PC-9 (cell line): Measurements from ENCODE around the gene ACP6. TPM values are rescaled to one million over a fixed set of nuclear protein-coding genes. Genes with fewer than 3 reads are reported as not detected.

Source experiments
- BruUV-seq: library from RNA; stranded (reverse); fragments of 400-500 nt; replicated peaks from 2 replicates; lab custom pipeline; 2021; lab: Mats Ljungman, UMichigan
- CTCF ChIA-PET: fragments of 300-600 bp; sonication (Branson Sonifier 250); formaldehyde crosslinking; loops from one replicate; lab custom pipeline; 2022; ENCODE audit warnings: antibody characterized with exemption; lab: Charles Lee
- POLR2A ChIA-PET: fragments of 300-600 bp; sonication (Branson Sonifier 250); formaldehyde crosslinking; loops from one replicate; lab custom pipeline; 2022; ENCODE audit warnings: antibody characterized with exemption; ENCODE audit not compliant: unreplicated experiment; lab: Charles Lee
- DNase-seq, 2 experiments: peaks; one replicate each; pipeline versions ENCODE4 v3.0.0 to v3.0.0-alpha.2; 2015 to 2022; ENCODE audit warnings: mixed read lengths in 1 of 2
- H2AFZ ChIP-seq: fragments of 200-600 bp; sonication (generic); 2 replicates; pipeline ENCODE4 v1.8.1; 2017; ENCODE audit warnings: antibody characterized with exemption
- H3F3A ChIP-seq: fragments of 200-600 bp; sonication (generic); 2 replicates; pipeline ENCODE4 v1.8.1; 2017; ENCODE audit warnings: antibody characterized with exemption, mild to moderate bottlenecking, low read depth; ENCODE audit not compliant: insufficient read depth
- H3K27ac ChIP-seq: fragments of 200-600 bp; sonication (generic); 2 replicates; pipeline ENCODE4 v1.6.1; 2016; ENCODE audit warnings: mixed run types
- H3K27me3 ChIP-seq: fragments of 200-600 bp; sonication (generic); 2 replicates; pipeline ENCODE4 v1.6.1; 2016; ENCODE audit warnings: low read depth, mixed run types; ENCODE audit not compliant: insufficient read depth
- H3K36me3 ChIP-seq: fragments of 200-600 bp; sonication (generic); 2 replicates; pipeline ENCODE4 v1.6.1; 2016; ENCODE audit warnings: low read depth, mixed run types
- H3K4me1 ChIP-seq: fragments of 200-600 bp; sonication (generic); replicated peaks from 2 replicates; pipeline ENCODE4 v1.6.1; 2016; ENCODE audit warnings: mixed run types; ENCODE audit not compliant: insufficient read depth
- H3K4me2 ChIP-seq: fragments of 200-600 bp; sonication (generic); 2 replicates; pipeline ENCODE4 v1.6.1; 2017; ENCODE audit warnings: mixed run types
- H3K4me3 ChIP-seq: fragments of 200-600 bp; sonication (generic); 2 replicates; pipeline ENCODE4 v1.6.1; 2016; ENCODE audit warnings: mixed run types
- H3K79me2 ChIP-seq: fragments of 200-600 bp; sonication (generic); 2 replicates; pipeline ENCODE4 v1.6.1; 2017; ENCODE audit warnings: low read depth, mixed run types
- H3K9me2 ChIP-seq: fragments of 200-600 bp; sonication (generic); 2 replicates; pipeline ENCODE4 v1.8.1; 2017; ENCODE audit warnings: mild to moderate bottlenecking; ENCODE audit not compliant: insufficient read depth
- H3K9me3 ChIP-seq: fragments of 200-600 bp; sonication (generic); 2 replicates; pipeline ENCODE4 v1.8.1; 2016; ENCODE audit warnings: low read depth; ENCODE audit not compliant: insufficient read depth
- H4K20me1 ChIP-seq: fragments of 200-600 bp; sonication (generic); 2 replicates; pipeline ENCODE4 v1.8.1; 2017; ENCODE audit not compliant: insufficient read depth
- CTCF ChIP-seq: fragments of 200-600 bp; sonication (generic); conservative IDR thresholded peaks from 2 replicates; pipeline ENCODE4 v1.6.1; 2017; ENCODE audit warnings: mixed run types, antibody characterized with exemption, mild to moderate bottlenecking, moderate library complexity
- EZH2 ChIP-seq: fragments of 200-600 bp; sonication (generic); IDR thresholded peaks from 2 replicates; pipeline ENCODE4 v1.8.0; 2017; ENCODE audit warnings: antibody characterized with exemption, low read depth
- intact Hi-C: fragments of 100-400 bp; cut with micrococcal nuclease; formaldehyde crosslinking; loops from one replicate; pipeline ENCODE4 v1.10.0; 2022; ENCODE audit not compliant: unreplicated experiment
- total RNA-seq: library from RNA; stranded (reverse); gene quantifications from 2 replicates; pipeline ENCODE4 v1.2.3, GENCODE V29; 2021

ACP6 gene
- total RNA-seq, 1 experiment from 2014 or later: 71.4 TPM

GRCh38 chr1:147613506-147613905 lies 56.8 kb downstream of the ACP6 start:
- H3K36me3 ChIP-seq: peaks cover 36% of the 10 kb centered on the region
- no peak overlapping the region for H2AFZ ChIP-seq
- H3K27me3 ChIP-seq: no peaks in the 10 kb centered on the region
- no peak overlapping the region for H3K4me3 ChIP-seq
- no peaks in the 10 kb centered on the region for H3K79me2 ChIP-seq
- no peaks in the 10 kb centered on the region for H3K9me2 ChIP-seq
- no peak overlapping the region for H3K4me2 ChIP-seq
- TF ChIP-seq CTCF (no peak), EZH2 (no peak)
- BruUV-seq: no TSS peak
- 0 out of 2 replicates have a peak, but pooled peaks cover 7% of the 10 kb centered on the region for H3F3A ChIP-seq
- no peak overlapping the region for H3K27ac ChIP-seq
- DNase-seq: no peak
- no peaks in the 10 kb centered on the region for H3K9me3 ChIP-seq
- 0 out of 2 replicates have a peak, but pooled peaks cover 6% of the 10 kb centered on the region for H3K4me1 ChIP-seq
- POLR2A ChIA-PET: no interaction called here
- intact Hi-C loops: no loop called here
- H4K20me1 ChIP-seq: no peaks in the 10 kb centered on the region
- CTCF ChIA-PET: no interaction called here

- ChIA-PET CTCF (no interaction called here), POLR2A (no interaction called here)
- Histone ChIP-seq H3K36me3 (peaks cover 27% of the 10 kb centered on the region), H3K4me3 (no peak overlapping the region), H3K79me2 (no peaks in the 10 kb centered on the region), H3K4me2 (no peak overlapping the region), H3K9me2 (no peaks in the 10 kb centered on the region), H3K27ac (no peak overlapping the region), H3F3A (0 out of 2 replicates have a peak, but pooled peaks cover 7% of the 10 kb centered on the region), H3K4me1 (0 out of 2 replicates have a peak, but pooled peaks cover 6% of the 10 kb centered on the region), H4K20me1 (no peaks in the 10 kb centered on the region), H3K27me3 (no peaks in the 10 kb centered on the region), H3K9me3 (no peaks in the 10 kb centered on the region), H2AFZ (no peak overlapping the region)
- TF ChIP-seq CTCF (no peak), EZH2 (no peak)
- peak in 1 of 2 experiments; percentile 64 for DNase-seq
- BruUV-seq: no TSS peak
- intact Hi-C loops: no loop called here
These were observed 58.0 kb downstream of the ACP6 start for GRCh38 chr1:147612366-147612765.

GRCh38 chr1:147611586-147611985 lies 58.7 kb downstream of the ACP6 start:
- H3K4me1 ChIP-seq: 0 out of 2 replicates have a peak, but pooled peaks cover 6% of the 10 kb centered on the region
- H3K4me2 ChIP-seq: no peak overlapping the region
- no peak overlapping the region for H3K4me3 ChIP-seq
- DNase-seq: no peak
- no peaks in the 10 kb centered on the region for H3K9me2 ChIP-seq
- no peak overlapping the region for H2AFZ ChIP-seq
- no peaks in the 10 kb centered on the region for H3K27me3 ChIP-seq
- H3K27ac ChIP-seq: no peak overlapping the region
- peaks cover 27% of the 10 kb centered on the region for H3K36me3 ChIP-seq
- H4K20me1 ChIP-seq: no peaks in the 10 kb centered on the region
- H3K79me2 ChIP-seq: no peaks in the 10 kb centered on the region
- H3K9me3 ChIP-seq: no peaks in the 10 kb centered on the region
- ChIA-PET POLR2A (no interaction called here), CTCF (no interaction called here)
- 0 out of 2 replicates have a peak, but pooled peaks cover 7% of the 10 kb centered on the region for H3F3A ChIP-seq
- TF ChIP-seq EZH2 (no peak), CTCF (no peak)
- BruUV-seq: no TSS peak
- intact Hi-C loops: no loop called here
